ENCODE measurements around the gene OR4C6. TPM values are rescaled to one million over a fixed set of nuclear protein-coding genes. Genes with fewer than 3 reads are reported as not detected.

Gene OR4C6
- total RNA-seq (not detected), polyA plus RNA-seq (not detected)

GRCh38 chr11:55661901-55662300, at the start of gene OR4C6:
Gene OR4C6 (plus strand): TSS chr11:55662201. CDS start chr11:55665167, 2,966 bp downstream.
- DNase-seq = no peak

GRCh38 chr11:55624531-55624930, 37.5 kb upstream of the OR4C6 start:
- Histone ChIP-seq H3K36me3 (no peaks in the 10 kb centered on the region), H3K27me3 (no peaks in the 10 kb centered on the region), H3K9me3 (no peaks in the 10 kb centered on the region), H3K4me1 (no peaks in the 10 kb centered on the region), H3K27ac (no peak overlapping the region), H3K4me3 (no peak overlapping the region)
- intact Hi-C loops (cut with DNase I) = no loop called here
- WGBS, 2 donors = 72 to 85% methylated on average over 1 of the region's 1 CpG
- TF ChIP-seq CTCF (IDR thresholded peaks at IDR 0.05) (no peak), POLR2A (IDR thresholded peaks at IDR 0.05) (no peak), POLR2AphosphoS5 (IDR thresholded peaks at IDR 0.05) (no peak), EP300 (IDR thresholded peaks at IDR 0.05) (no peak)
- DNase-seq = no peak

More at GRCh38 chr11:55661901-55662300, at the start of gene OR4C6:
- H3K36me3 ChIP-seq = no peaks in the 10 kb centered on the region
- H3K4me1 ChIP-seq = no peaks in the 10 kb centered on the region
- no peaks in the 10 kb centered on the region for H3K9me3 ChIP-seq
- TF ChIP-seq CTCF (IDR thresholded peaks at IDR 0.05) (no peak), POLR2A (IDR thresholded peaks at IDR 0.05) (no peak), EP300 (IDR thresholded peaks at IDR 0.05) (no peak), POLR2AphosphoS5 (IDR thresholded peaks at IDR 0.05) (no peak)
- no peaks in the 10 kb centered on the region for H3K27me3 ChIP-seq
- WGBS, 2 donors = 72 to 84% methylated on average over 1 of the region's 1 CpG
- no peak within 1 kb of the TSS for H3K4me3 ChIP-seq
- no peak within 1 kb of the TSS for H3K27ac ChIP-seq
- intact Hi-C loops (cut with DNase I) = no loop called here

- Histone ChIP-seq H3K4me1 (no peaks in the 10 kb centered on the region), H3K36me3 (no peaks in the 10 kb centered on the region), H3K27me3 (no peaks in the 10 kb centered on the region), H3K9me3 (no peaks in the 10 kb centered on the region), H3K4me3 (no peak within 1 kb of the TSS), H3K27ac (no peak within 1 kb of the TSS)
- intact Hi-C loops (cut with DNase I) = no loop called here
- DNase-seq = no peak
- 47 to 51% methylated on average over 3 of the region's 3 CpGs for WGBS, 2 donors
- TF ChIP-seq EP300 (IDR thresholded peaks at IDR 0.05) (no peak), POLR2AphosphoS5 (IDR thresholded peaks at IDR 0.05) (no peak), CTCF (IDR thresholded peaks at IDR 0.05) (no peak), POLR2A (IDR thresholded peaks at IDR 0.05) (no peak)
Measured at GRCh38 chr11:55634813-55635212, 27.2 kb upstream of the OR4C6 start, which contains the start of gene OR4P4. Gene OR4P4 (plus strand): TSS chr11:55635113.

GRCh38 chr11:55648027-55648426, 14.0 kb upstream of the OR4C6 start, which contains the start of gene OR4S2:
Gene OR4S2 (plus strand): TSS chr11:55648327. CDS start chr11:55650904, 2,577 bp downstream.
- Histone ChIP-seq H3K4me3 (no peak within 1 kb of the TSS), H3K27me3 (no peaks in the 10 kb centered on the region), H3K4me1 (no peaks in the 10 kb centered on the region), H3K27ac (no peak within 1 kb of the TSS), H3K36me3 (no peaks in the 10 kb centered on the region), H3K9me3 (no peaks in the 10 kb centered on the region)
- intact Hi-C loops (cut with DNase I) = no loop called here
- TF ChIP-seq CTCF (IDR thresholded peaks at IDR 0.05) = no peak
- TF ChIP-seq POLR2AphosphoS5 (IDR thresholded peaks at IDR 0.05) = no peak
- no peak for TF ChIP-seq POLR2A (IDR thresholded peaks at IDR 0.05)
- no peak for TF ChIP-seq EP300 (IDR thresholded peaks at IDR 0.05)
- 75 to 76% methylated on average over 2 of the region's 2 CpGs for WGBS, 2 donors
- DNase-seq = no peak

- Histone ChIP-seq H3K4me1 (no peaks in the 10 kb centered on the region), H3K27ac (no peak overlapping the region), H3K4me3 (no peak overlapping the region), H3K9me3 (no peaks in the 10 kb centered on the region), H3K36me3 (no peaks in the 10 kb centered on the region), H3K27me3 (no peaks in the 10 kb centered on the region)
- DNase-seq = no peak
- WGBS, 2 donors = 67 to 75% methylated on average over 1 of the region's 1 CpG
- intact Hi-C loops (cut with DNase I) = no loop called here
- TF ChIP-seq CTCF (IDR thresholded peaks at IDR 0.05) (no peak), EP300 (IDR thresholded peaks at IDR 0.05) (no peak), POLR2AphosphoS5 (IDR thresholded peaks at IDR 0.05) (no peak), POLR2A (IDR thresholded peaks at IDR 0.05) (no peak)
Measured at GRCh38 chr11:55652560-55652959, 9.4 kb upstream of the OR4C6 start.

Data from sigmoid colon (tissue), 7 donors.